Astrocyte (in vitro differentiated cells and primary cell): Measurements from ENCODE around the gene COL18A1.

Experiments used
- CTCF ChIP-seq: IDR thresholded peaks from 2 replicates; pipeline ENCODE4 v1.5.1; 2011; ENCODE audit warnings: low read depth, mild to moderate bottlenecking, inconsistent platforms, low read length, moderate library complexity; ENCODE audit not compliant: insufficient read depth
- EZH2 ChIP-seq: IDR thresholded peaks from 2 replicates; pipeline ENCODE4 v1.6.1; 2012; ENCODE audit warnings: mild to moderate bottlenecking, low read length, inconsistent platforms; ENCODE audit not compliant: insufficient read depth

GRCh38 chr21:45506836-45507522 is 102.0 kb downstream of the COL18A1 start:
- TF ChIP-seq EZH2 (no peak), CTCF (no peak)
